Measurements from ENCODE around the gene SLC2A1. TPM values are rescaled to one million over a fixed set of nuclear protein-coding genes. Genes with fewer than 3 reads are reported as not detected.

The SLC2A1 gene
- total RNA-seq, 1 donor from 2014 or later = 303 TPM

GRCh38 chr1:42979896-42980800 lies 21.5 kb upstream of the SLC2A1 start:
- no peak overlapping the region for H3K27ac Mint-ChIP-seq
- no peak overlapping the region for H3K4me3 Mint-ChIP-seq
- no peaks in the 10 kb centered on the region for H3K79me2 ChIP-seq (ENCODE audit: low read depth)
- H3K27me3 ChIP-seq = no peaks in the 10 kb centered on the region
- H3K27me3 Mint-ChIP-seq (ENCODE audit: insufficient read depth, low read depth) = peaks cover 9% of the 10 kb centered on the region
- H3F3A ChIP-seq (ENCODE audit: low read depth) = peaks cover 9% of the 10 kb centered on the region
- H3K36me3 ChIP-seq = no peaks in the 10 kb centered on the region
- no peak for DNase-seq (ENCODE audit: low spot score)
- H3K4me2 ChIP-seq = no peak overlapping the region
- H3K9me3 Mint-ChIP-seq = no peaks in the 10 kb centered on the region
- H4K20me1 ChIP-seq (ENCODE audit: low read depth) = no peaks in the 10 kb centered on the region
- peaks cover 23% of the 10 kb centered on the region for H3K36me3 Mint-ChIP-seq
- H3K4me1 Mint-ChIP-seq = peaks cover 63% of the 10 kb centered on the region
- H3K27ac ChIP-seq = no peak overlapping the region
- TF ChIP-seq EZH2phosphoT487 (IDR thresholded peaks at IDR 0.05) = no peak
- TF ChIP-seq CTCF (IDR thresholded peaks at IDR 0.05) = no peak
- TF ChIP-seq EZH2 (IDR thresholded peaks at IDR 0.05) = no peak
- H3K9me3 ChIP-seq (ENCODE audit: low read depth) = no peaks in the 10 kb centered on the region
- no peak overlapping the region for H3K9ac ChIP-seq
- no peak overlapping the region for H3K4me3 ChIP-seq
- peaks cover 32% of the 10 kb centered on the region for H3K4me1 ChIP-seq
- H2AFZ ChIP-seq (replicated peaks) = no peak overlapping the region

- no peaks in the 10 kb centered on the region for H3K27me3 ChIP-seq
- TF ChIP-seq EZH2phosphoT487 (IDR thresholded peaks at IDR 0.05) (no peak), CTCF (IDR thresholded peaks at IDR 0.05) (no peak), EZH2 (IDR thresholded peaks at IDR 0.05) (no peak)
- peaks cover 25% of the 10 kb centered on the region for H3K36me3 Mint-ChIP-seq
- H3K4me1 ChIP-seq = peaks cover 32% of the 10 kb centered on the region
- no peak overlapping the region for H3K4me2 ChIP-seq
- H3K27ac ChIP-seq = no peak overlapping the region
- no peak overlapping the region for H3K4me3 Mint-ChIP-seq
- no peaks in the 10 kb centered on the region for H3K36me3 ChIP-seq
- no peak overlapping the region for H2AFZ ChIP-seq (replicated peaks)
- no peaks in the 10 kb centered on the region for H3K79me2 ChIP-seq (ENCODE audit: low read depth)
- peaks cover 9% of the 10 kb centered on the region for H3K27me3 Mint-ChIP-seq (ENCODE audit: insufficient read depth, low read depth)
- H3K4me1 Mint-ChIP-seq = peaks cover 72% of the 10 kb centered on the region
- H3K9me3 Mint-ChIP-seq = no peaks in the 10 kb centered on the region
- H3F3A ChIP-seq (ENCODE audit: low read depth) = peaks cover 9% of the 10 kb centered on the region
- no peak overlapping the region for H3K9ac ChIP-seq
- no peak for DNase-seq (ENCODE audit: low spot score)
- no peaks in the 10 kb centered on the region for H4K20me1 ChIP-seq (ENCODE audit: low read depth)
- no peak overlapping the region for H3K27ac Mint-ChIP-seq
- no peak overlapping the region for H3K4me3 ChIP-seq
- no peaks in the 10 kb centered on the region for H3K9me3 ChIP-seq (ENCODE audit: low read depth)
Measured at GRCh38 chr1:42979036-42979430, 20.4 kb upstream of the SLC2A1 start.

GRCh38 chr1:42978317-42979035 lies 19.8 kb upstream of the SLC2A1 start:
- TF ChIP-seq EZH2 (IDR thresholded peaks at IDR 0.05) (no peak), CTCF (IDR thresholded peaks at IDR 0.05) (no peak), EZH2phosphoT487 (IDR thresholded peaks at IDR 0.05) (no peak)
- Histone ChIP-seq H4K20me1 (ENCODE audit: low read depth) (no peaks in the 10 kb centered on the region), H3K9ac (no peak overlapping the region), H3K4me2 (peak overlapping the region; percentile 19), H3F3A (ENCODE audit: low read depth) (peaks cover 9% of the 10 kb centered on the region), H3K27ac (no peak overlapping the region), H3K36me3 (no peaks in the 10 kb centered on the region), H3K79me2 (ENCODE audit: low read depth) (no peaks in the 10 kb centered on the region), H3K9me3 (ENCODE audit: low read depth) (no peaks in the 10 kb centered on the region), H3K27me3 (no peaks in the 10 kb centered on the region), H3K4me3 (no peak overlapping the region), H2AFZ (replicated peaks) (no peak overlapping the region), H3K4me1 (peaks cover 32% of the 10 kb centered on the region)
- no peak for DNase-seq (ENCODE audit: low spot score)
- Mint-ChIP-seq H3K9me3 (no peaks in the 10 kb centered on the region), H3K36me3 (peaks cover 27% of the 10 kb centered on the region), H3K27me3 (ENCODE audit: insufficient read depth, low read depth) (peaks cover 9% of the 10 kb centered on the region), H3K4me3 (no peak overlapping the region), H3K27ac (no peak overlapping the region), H3K4me1 (peaks cover 71% of the 10 kb centered on the region)

Data from neural progenitor cell (in vitro differentiated cells).